HS-5 (cell line): ENCODE results near the gene TMEM19.
A peak's percentile ranks its signal among the peaks of the same experiment; 100 is the strongest.
"Not testable (repeated sequence)": the region's sequence is repeated elsewhere in the genome, so short reads cannot be mapped to it uniquely, and the experiment has no call there.

Experiments used
- DNase-seq: peaks from one replicate; pipeline ENCODE4 v3.0.0-alpha.2; 2012; ENCODE audit warnings: low read depth

The TMEM19 gene

GRCh38 chr12:71665090-71665463 lies 20.8 kb upstream of the TMEM19 start:
- DNase-seq = no peak

GRCh38 chr12:71666259-71666658 lies 19.6 kb upstream of the TMEM19 start:
- no peak for DNase-seq

- no peak for DNase-seq
These were observed 14.6 kb upstream of the TMEM19 start for GRCh38 chr12:71671311-71671710.

GRCh38 chr12:71671816-71672215 lies 14.1 kb upstream of the TMEM19 start:
- DNase-seq = no peak

- DNase-seq = no peak
These were observed 3.4 kb upstream of the TMEM19 start for GRCh38 chr12:71682466-71682865.

GRCh38 chr12:71683633-71684032 lies 2.2 kb upstream of the TMEM19 start:
- DNase-seq = no peak

GRCh38 chr12:71684081-71684480 lies 1.8 kb upstream of the TMEM19 start:
- no peak for DNase-seq

GRCh38 chr12:71685312-71685906 lies 473 bp upstream of the TMEM19 start:
- DNase-seq = no peak

- no peak for DNase-seq
These were observed 760 bp downstream of the TMEM19 start for GRCh38 chr12:71686658-71687025.

GRCh38 chr12:71687172-71687571 lies 1.3 kb downstream of the TMEM19 start:
- DNase-seq = not testable (repeated sequence)

GRCh38 chr12:71688961-71689570 lies 3.2 kb downstream of the TMEM19 start:
- no peak for DNase-seq

- no peak for DNase-seq
These were observed 5.7 kb downstream of the TMEM19 start for GRCh38 chr12:71691504-71692129.

- DNase-seq = no peak
These were observed 7.2 kb downstream of the TMEM19 start for GRCh38 chr12:71693126-71693525.

GRCh38 chr12:71693651-71694050 lies 7.8 kb downstream of the TMEM19 start:
- DNase-seq = not testable (repeated sequence)

GRCh38 chr12:71694099-71694820 lies 8.4 kb downstream of the TMEM19 start:
- DNase-seq = no peak

GRCh38 chr12:71695782-71696181 lies 9.9 kb downstream of the TMEM19 start:
- no peak for DNase-seq

- DNase-seq = not testable (repeated sequence)
These were observed 16.3 kb downstream of the TMEM19 start for GRCh38 chr12:71702181-71702580.

- DNase-seq = no peak
These were observed 16.7 kb downstream of the TMEM19 start for GRCh38 chr12:71702590-71702989.

- no peak for DNase-seq
These were observed 17.3 kb downstream of the TMEM19 start for GRCh38 chr12:71703206-71703605.

- no peak for DNase-seq
These were observed 19.0 kb downstream of the TMEM19 start for GRCh38 chr12:71704920-71705319.

GRCh38 chr12:71708658-71709057 lies 22.8 kb downstream of the TMEM19 start:
- no peak for DNase-seq

- DNase-seq = peak; percentile 88
These were observed 24.6 kb downstream of the TMEM19 start for GRCh38 chr12:71710276-71711125.
